ENCODE results near the gene ESRRB.

ESRRB gene

DNA sequence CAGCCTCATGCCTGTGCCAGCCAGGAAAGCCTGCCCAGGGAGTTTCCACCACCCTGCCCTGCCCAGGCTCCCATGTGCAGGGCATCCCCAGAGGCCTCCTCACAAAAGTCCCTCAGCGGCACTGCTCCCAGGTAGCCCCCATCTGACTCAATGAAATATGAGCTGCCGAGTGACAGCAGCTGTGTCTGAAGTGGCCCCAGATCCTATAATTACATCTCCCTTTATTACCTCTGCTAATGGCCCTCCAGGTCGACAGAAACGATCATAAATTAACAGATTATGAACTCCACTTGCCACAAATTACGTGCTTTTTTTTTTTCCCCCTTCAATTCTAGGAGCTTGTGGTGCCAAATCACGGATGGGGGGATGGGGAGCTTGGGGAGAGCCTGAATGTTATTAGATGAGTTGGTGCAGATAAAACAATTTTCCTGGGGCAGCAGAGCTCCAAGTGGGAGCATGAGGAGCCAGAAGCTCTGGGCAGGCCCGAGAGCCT lies 110.4 kb downstream of the ESRRB start (continued):
- TF ChIP-seq, protein P1, sequence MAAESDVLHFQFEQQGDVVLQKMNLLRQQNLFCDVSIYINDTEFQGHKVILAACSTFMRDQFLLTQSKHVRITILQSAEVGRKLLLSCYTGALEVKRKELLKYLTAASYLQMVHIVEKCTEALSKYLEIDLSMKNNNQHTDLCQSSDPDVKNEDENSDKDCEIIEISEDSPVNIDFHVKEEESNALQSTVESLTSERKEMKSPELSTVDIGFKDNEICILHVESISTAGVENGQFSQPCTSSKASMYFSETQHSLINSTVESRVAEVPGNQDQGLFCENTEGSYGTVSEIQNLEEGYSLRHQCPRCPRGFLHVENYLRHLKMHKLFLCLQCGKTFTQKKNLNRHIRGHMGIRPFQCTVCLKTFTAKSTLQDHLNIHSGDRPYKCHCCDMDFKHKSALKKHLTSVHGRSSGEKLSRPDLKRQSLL (tag by site-specific recombination; IDR thresholded peaks at IDR 0.05): peak; percentile 49; the same call in 1 of the 2 replicates
- TF ChIP-seq ZNF292 (tag by site-specific recombination; IDR thresholded peaks at IDR 0.05; ENCODE audit: borderline replicate concordance, low read depth) (no peak), ZNF514 (tag by site-specific recombination; IDR thresholded peaks at IDR 0.05) (no peak), ZNF354C (tag by site-specific recombination; IDR thresholded peaks at IDR 0.05; ENCODE audit: borderline replicate concordance, low read depth) (0 out of 2 replicates have a peak, but pooled peaks have one; percentile 14), ZNF776 (tag by site-specific recombination; IDR thresholded peaks at IDR 0.05; ENCODE audit: borderline replicate concordance) (no peak), ZFP37 (tag by site-specific recombination; IDR thresholded peaks at IDR 0.05) (0 out of 2 replicates have a peak, but pooled peaks have one; percentile 38), RBAK (tag by site-specific recombination; IDR thresholded peaks at IDR 0.05) (no peak), GLI4 (tag by site-specific recombination; IDR thresholded peaks at IDR 0.05) (peak; percentile 64; the same call in 1 of the 2 replicates), YY2 (tag by site-specific recombination; IDR thresholded peaks at IDR 0.05) (0 out of 2 replicates have a peak, but pooled peaks have one; percentile 44), ZNF555 (tag by site-specific recombination; conservative IDR thresholded peaks at IDR 0.05) (no peak), ZNF529 (tag by site-specific recombination; IDR thresholded peaks at IDR 0.05; ENCODE audit: insufficient replicate concordance) (no peak), ZNF133 (tag by site-specific recombination; IDR thresholded peaks at IDR 0.05) (no peak), ZNF391 (tag by site-specific recombination; IDR thresholded peaks at IDR 0.05; ENCODE audit: borderline replicate concordance, low read depth) (peak; percentile 99), ZNF768 (tag by site-specific recombination; IDR thresholded peaks at IDR 0.05) (no peak), ZNF596 (tag by site-specific recombination; IDR thresholded peaks at IDR 0.05) (peak; percentile 59; the same call in 1 of the 2 replicates), YY1 (tag by site-specific recombination; IDR thresholded peaks at IDR 0.05) (peak; percentile 60), SP7 (tag by site-specific recombination; IDR thresholded peaks at IDR 0.05) (peak; percentile 100)
- TF ChIP-seq, protein P2, sequence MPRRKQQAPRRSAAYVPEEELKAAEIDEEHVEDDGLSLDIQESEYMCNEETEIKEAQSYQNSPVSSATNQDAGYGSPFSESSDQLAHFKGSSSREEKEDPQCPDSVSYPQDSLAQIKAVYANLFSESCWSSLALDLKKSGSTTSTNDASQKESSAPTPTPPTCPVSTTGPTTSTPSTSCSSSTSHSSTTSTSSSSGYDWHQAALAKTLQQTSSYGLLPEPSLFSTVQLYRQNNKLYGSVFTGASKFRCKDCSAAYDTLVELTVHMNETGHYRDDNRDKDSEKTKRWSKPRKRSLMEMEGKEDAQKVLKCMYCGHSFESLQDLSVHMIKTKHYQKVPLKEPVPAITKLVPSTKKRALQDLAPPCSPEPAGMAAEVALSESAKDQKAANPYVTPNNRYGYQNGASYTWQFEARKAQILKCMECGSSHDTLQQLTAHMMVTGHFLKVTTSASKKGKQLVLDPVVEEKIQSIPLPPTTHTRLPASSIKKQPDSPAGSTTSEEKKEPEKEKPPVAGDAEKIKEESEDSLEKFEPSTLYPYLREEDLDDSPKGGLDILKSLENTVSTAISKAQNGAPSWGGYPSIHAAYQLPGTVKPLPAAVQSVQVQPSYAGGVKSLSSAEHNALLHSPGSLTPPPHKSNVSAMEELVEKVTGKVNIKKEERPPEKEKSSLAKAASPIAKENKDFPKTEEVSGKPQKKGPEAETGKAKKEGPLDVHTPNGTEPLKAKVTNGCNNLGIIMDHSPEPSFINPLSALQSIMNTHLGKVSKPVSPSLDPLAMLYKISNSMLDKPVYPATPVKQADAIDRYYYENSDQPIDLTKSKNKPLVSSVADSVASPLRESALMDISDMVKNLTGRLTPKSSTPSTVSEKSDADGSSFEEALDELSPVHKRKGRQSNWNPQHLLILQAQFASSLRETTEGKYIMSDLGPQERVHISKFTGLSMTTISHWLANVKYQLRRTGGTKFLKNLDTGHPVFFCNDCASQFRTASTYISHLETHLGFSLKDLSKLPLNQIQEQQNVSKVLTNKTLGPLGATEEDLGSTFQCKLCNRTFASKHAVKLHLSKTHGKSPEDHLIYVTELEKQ (tag by site-specific recombination; IDR thresholded peaks at IDR 0.05; ENCODE audit: borderline replicate concordance): peak; percentile 99
- TF ChIP-seq, protein P3, sequence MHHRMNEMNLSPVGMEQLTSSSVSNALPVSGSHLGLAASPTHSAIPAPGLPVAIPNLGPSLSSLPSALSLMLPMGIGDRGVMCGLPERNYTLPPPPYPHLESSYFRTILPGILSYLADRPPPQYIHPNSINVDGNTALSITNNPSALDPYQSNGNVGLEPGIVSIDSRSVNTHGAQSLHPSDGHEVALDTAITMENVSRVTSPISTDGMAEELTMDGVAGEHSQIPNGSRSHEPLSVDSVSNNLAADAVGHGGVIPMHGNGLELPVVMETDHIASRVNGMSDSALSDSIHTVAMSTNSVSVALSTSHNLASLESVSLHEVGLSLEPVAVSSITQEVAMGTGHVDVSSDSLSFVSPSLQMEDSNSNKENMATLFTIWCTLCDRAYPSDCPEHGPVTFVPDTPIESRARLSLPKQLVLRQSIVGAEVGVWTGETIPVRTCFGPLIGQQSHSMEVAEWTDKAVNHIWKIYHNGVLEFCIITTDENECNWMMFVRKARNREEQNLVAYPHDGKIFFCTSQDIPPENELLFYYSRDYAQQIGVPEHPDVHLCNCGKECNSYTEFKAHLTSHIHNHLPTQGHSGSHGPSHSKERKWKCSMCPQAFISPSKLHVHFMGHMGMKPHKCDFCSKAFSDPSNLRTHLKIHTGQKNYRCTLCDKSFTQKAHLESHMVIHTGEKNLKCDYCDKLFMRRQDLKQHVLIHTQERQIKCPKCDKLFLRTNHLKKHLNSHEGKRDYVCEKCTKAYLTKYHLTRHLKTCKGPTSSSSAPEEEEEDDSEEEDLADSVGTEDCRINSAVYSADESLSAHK (tag by site-specific recombination; IDR thresholded peaks at IDR 0.05): peak; percentile 98
- TF ChIP-seq, protein P4, sequence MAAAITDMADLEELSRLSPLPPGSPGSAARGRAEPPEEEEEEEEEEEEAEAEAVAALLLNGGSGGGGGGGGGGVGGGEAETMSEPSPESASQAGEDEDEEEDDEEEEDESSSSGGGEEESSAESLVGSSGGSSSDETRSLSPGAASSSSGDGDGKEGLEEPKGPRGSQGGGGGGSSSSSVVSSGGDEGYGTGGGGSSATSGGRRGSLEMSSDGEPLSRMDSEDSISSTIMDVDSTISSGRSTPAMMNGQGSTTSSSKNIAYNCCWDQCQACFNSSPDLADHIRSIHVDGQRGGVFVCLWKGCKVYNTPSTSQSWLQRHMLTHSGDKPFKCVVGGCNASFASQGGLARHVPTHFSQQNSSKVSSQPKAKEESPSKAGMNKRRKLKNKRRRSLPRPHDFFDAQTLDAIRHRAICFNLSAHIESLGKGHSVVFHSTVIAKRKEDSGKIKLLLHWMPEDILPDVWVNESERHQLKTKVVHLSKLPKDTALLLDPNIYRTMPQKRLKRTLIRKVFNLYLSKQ (tag by site-specific recombination; IDR thresholded peaks at IDR 0.05; ENCODE audit: borderline replicate concordance): peak; percentile 58; the same call in 1 of the 2 replicates
- TF ChIP-seq, protein P5, sequence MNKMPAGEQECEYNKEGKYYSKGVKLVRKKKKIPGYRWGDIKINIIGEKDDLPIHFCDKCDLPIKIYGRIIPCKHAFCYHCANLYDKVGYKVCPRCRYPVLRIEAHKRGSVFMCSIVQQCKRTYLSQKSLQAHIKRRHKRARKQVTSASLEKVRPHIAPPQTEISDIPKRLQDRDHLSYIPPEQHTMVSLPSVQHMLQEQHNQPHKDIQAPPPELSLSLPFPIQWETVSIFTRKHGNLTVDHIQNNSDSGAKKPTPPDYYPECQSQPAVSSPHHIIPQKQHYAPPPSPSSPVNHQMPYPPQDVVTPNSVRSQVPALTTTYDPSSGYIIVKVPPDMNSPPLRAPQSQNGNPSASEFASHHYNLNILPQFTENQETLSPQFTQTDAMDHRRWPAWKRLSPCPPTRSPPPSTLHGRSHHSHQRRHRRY (tag by site-specific recombination; IDR thresholded peaks at IDR 0.05): peak; percentile 99
- TF ChIP-seq, protein P6, sequence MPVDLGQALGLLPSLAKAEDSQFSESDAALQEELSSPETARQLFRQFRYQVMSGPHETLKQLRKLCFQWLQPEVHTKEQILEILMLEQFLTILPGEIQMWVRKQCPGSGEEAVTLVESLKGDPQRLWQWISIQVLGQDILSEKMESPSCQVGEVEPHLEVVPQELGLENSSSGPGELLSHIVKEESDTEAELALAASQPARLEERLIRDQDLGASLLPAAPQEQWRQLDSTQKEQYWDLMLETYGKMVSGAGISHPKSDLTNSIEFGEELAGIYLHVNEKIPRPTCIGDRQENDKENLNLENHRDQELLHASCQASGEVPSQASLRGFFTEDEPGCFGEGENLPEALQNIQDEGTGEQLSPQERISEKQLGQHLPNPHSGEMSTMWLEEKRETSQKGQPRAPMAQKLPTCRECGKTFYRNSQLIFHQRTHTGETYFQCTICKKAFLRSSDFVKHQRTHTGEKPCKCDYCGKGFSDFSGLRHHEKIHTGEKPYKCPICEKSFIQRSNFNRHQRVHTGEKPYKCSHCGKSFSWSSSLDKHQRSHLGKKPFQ (tag by site-specific recombination; IDR thresholded peaks at IDR 0.05): peak; percentile 91
- TF ChIP-seq, protein P7, sequence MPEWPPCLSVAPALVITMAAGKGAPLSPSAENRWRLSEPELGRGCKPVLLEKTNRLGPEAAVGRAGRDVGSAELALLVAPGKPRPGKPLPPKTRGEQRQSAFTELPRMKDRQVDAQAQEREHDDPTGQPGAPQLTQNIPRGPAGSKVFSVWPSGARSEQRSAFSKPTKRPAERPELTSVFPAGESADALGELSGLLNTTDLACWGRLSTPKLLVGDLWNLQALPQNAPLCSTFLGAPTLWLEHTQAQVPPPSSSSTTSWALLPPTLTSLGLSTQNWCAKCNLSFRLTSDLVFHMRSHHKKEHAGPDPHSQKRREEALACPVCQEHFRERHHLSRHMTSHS (tag by site-specific recombination; IDR thresholded peaks at IDR 0.05): peak; percentile 100
- TF ChIP-seq, protein P8, sequence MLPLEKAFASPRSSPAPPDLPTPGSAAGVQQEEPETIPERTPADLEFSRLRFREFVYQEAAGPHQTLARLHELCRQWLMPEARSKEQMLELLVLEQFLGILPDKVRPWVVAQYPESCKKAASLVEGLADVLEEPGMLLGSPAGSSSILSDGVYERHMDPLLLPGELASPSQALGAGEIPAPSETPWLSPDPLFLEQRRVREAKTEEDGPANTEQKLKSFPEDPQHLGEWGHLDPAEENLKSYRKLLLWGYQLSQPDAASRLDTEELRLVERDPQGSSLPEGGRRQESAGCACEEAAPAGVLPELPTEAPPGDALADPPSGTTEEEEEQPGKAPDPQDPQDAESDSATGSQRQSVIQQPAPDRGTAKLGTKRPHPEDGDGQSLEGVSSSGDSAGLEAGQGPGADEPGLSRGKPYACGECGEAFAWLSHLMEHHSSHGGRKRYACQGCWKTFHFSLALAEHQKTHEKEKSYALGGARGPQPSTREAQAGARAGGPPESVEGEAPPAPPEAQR (tag by site-specific recombination; IDR thresholded peaks at IDR 0.05): peak; percentile 80
